G401 (cell line): ENCODE results near the gene SGSM1. TPM values are rescaled to one million over a fixed set of nuclear protein-coding genes. Genes with fewer than 3 reads are reported as not detected.

ENCODE experiments used
- DNase-seq: peaks from one replicate; pipeline ENCODE4 v3.0.0-alpha.2; 2015; ENCODE audit warnings: low spot score
- in situ Hi-C: cut with HindIII; loops from 2 replicates; pipeline ENCODE4 v1.10.0; 2016; ENCODE audit warnings: low sequenced_read_pairs, mixed read lengths
- total RNA-seq: library from RNA; depleted of rRNA; stranded (reverse); fragments of >200 nt; shearing (Covaris generic); gene quantifications from 2 replicates; pipeline ENCODE4 v1.2.3, GENCODE V29; 2014

Gene SGSM1
- total RNA-seq, 1 experiment from 2014 or later, result not detected

DNA sequence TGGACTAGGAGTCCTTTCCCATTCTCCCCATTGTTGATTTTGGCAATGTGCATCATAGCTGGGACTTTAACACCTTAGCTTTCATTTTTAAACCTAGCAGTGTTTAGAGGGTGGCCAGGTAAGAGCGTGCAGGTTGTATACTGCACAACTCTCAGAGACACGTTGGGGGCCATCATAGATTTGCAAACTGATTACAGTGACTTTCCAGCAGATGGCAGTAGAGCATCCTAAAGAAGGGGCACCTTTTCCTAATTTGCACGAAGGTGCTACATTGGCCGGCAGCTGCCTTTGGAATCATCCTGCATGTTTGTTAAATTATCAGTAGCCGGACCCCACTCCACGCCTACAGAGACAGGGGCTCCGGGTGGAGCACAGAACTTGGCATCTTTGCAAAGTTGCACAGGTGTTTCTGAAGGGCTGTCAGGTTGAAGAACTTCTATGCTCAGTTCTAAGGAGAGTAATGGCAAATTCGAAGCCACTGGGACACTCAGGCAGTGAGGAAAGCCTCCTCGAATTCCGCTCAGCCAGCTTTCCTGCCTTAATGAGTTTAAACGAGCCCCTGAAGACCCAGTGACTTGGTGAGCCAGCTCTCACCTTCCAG is 132.8 kb downstream of the SGSM1 start:
- DNase-seq, result peak; percentile 67
- in situ Hi-C loops, result loop anchor here (25.0 kb wide), 1 partner anchor 98 kb away; no protein-coding TSS in a partner anchor

- no peak for DNase-seq
- in situ Hi-C loops, result loop anchor here (25.0 kb wide), 1 partner anchor 95 kb away; no protein-coding TSS in a partner anchor
Observed at GRCh38 chr22:24942301-24942700, 136.3 kb downstream of the SGSM1 start.

DNA sequence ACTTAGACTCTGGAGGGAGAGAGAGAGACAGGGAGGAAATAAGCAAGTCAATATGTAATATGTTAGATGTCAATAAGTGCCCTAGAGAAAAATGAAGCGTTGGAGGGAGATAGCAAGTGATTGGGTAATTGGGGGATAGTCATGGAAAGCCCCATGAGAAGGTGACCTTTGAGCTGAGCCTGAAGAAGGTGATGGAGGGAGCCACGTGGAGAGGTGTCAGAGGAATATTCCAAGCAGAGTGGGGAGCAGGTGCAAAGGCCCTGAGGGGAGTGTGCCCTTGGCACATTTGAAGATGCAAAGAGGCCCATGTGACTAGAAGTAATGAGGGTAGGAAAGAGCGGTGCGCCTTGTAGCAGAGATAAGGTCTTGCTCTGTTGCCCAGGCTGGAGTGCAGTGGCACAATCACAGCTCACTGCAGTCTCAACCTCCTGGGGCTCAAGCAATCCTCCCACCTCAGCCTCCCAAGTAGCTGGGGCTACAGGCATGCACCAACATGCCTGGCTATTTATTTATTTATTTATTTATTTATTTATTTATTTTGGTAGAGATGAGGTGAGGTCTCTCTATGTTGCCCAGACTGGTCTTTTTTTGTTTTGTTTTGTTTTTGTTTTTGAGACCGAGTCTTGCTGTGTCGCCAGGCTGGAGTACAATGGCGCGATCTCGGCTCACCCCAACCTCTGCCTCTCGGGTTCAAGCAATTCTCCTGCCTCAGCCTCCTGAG is 138.4 kb downstream of the SGSM1 start:
- in situ Hi-C loops, result loop anchor here (25.0 kb wide), 1 partner anchor 93 kb away; no protein-coding TSS in a partner anchor
- no peak for DNase-seq

GRCh38 chr22:24945430-24945829 is 139.4 kb downstream of the SGSM1 start:
- DNase-seq, result no peak
- in situ Hi-C loops, result loop anchor here (25.0 kb wide), 1 partner anchor 92 kb away; no protein-coding TSS in a partner anchor

DNA sequence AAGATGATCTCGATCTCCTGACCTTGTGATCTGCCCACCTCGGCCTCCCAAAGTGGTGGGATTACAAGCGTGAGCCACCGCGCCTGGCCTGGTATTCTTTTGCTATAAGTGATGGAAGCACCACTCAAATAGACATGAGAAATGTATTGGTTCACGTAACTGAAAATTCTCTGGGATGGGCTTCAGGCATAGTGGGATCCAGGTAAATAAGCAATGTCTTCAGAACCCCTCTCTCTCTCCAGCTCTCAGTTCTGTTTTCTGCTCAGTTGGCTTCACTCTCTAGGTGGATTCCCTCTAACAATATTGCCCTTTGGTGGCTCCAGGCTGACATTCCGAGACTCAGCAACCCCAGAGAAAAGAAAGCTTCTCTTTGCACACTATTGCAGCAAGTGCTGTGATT is 141.4 kb downstream of the SGSM1 start:
- no peak for DNase-seq
- in situ Hi-C loops, result loop anchor here (25.0 kb wide), 1 partner anchor 90 kb away; no protein-coding TSS in a partner anchor

GRCh38 chr22:24947881-24948280 is 141.9 kb downstream of the SGSM1 start:
- in situ Hi-C loops, result loop anchor here (25.0 kb wide), 1 partner anchor 89 kb away; no protein-coding TSS in a partner anchor
- no peak for DNase-seq

- no peak for DNase-seq
- in situ Hi-C loops, result loop anchor here (25.0 kb wide), 1 partner anchor 89 kb away; no protein-coding TSS in a partner anchor
Observed at GRCh38 chr22:24948356-24949202, 142.6 kb downstream of the SGSM1 start.

- DNase-seq, result peak; percentile 67
- in situ Hi-C loops, result no loop called here
Observed at GRCh38 chr22:24950272-24950902, 144.4 kb downstream of the SGSM1 start.

DNA sequence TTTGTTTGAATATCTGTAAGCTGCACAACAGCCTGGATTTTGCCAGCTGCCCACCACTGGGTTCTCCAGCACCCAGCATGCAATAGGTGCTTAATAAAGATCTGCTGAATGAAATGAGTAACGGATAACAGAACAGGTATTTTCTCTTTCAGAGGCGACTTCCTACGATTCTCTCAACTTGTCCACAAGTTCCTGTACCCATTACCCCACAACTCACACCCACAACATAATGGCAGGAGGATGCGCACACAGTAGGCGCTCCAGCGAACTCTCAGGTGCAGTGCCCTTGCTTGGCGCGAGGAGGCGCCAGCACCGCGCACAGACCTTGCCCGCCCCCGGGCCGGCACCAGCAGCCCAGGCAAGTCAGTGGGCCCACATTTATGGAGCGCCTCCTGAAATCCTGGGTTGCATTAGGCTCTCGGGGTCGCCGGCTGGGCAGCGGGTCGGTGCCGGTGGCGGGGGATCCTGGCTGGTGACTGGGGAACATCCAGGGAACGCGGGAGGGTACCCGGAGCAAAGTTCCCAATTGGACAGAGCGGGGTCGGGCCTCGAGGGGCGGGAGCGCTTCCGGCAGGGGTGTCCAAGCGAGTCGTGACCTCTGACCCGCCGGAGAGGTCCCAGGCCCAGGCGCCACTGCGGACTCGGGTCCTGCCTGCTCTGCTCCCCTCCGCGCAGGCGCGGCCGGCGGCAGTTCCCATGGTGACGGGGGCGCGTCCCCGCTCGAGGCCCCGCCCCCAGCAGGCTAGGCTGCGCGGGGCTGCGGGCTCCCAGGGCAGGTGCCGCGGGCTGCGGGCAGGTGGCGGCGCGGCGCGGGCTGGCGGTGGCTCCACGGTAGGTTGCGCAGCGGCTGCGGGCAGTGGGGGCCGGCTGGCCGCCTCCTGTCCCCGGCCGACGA is 146.2 kb downstream of the SGSM1 start, which contains the start of gene KIAA1671:
Gene KIAA1671 (plus strand): TSS at position 775 of the 895 bp plus-strand sequence. CDS start 75,284 bp downstream, outside the sequence.
- DNase-seq, result peak; percentile 85
- in situ Hi-C loops, result no loop called here

DNA sequence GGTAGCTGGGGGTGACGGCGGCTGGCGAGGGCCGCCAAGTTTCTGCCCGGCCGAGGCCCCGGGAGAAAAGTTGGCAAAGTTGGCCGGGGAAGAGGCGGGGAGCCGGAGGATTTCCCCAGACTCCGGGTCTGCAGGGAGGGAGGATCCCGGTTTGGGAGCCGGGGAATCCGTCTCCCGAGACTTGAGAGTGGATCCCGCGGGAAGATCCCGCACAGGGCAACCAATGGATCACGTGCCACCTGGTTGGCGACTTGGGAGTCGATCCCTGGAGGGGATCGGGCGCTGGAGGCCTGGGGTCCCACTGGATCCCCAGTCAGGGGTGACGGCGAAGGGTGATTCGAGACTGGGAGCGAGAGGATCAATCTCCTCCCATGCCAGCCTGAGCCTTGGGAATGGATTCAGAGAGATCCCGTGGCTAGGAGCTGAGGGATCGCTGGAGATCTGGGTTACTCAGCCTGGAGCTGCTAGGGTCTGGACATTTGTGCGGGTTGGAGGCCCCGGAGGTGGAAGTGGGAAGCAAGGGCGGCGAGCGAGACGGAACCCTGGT is 146.9 kb downstream of the SGSM1 start:
- peak; percentile 52 for DNase-seq
- in situ Hi-C loops, result no loop called here

GRCh38 chr22:24953384-24954113 is 147.5 kb downstream of the SGSM1 start:
- in situ Hi-C loops, result no loop called here
- no peak for DNase-seq

DNA sequence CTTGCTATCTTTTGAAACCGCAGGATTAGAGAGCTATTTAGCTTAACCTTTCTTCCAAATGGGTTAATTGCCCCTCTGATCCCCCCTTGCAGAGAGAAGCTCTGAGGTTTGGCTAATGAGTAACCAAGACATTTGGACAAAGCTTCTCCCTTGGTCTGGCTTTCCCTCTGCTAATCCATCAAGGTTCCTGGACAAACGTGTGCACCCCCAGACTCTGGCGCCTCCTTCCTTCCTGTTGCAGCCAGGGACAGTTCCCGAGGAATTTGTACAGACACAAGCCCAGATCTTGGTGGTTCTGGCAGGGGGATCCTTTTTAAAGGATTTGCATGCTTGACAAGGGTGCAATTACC is 148.1 kb downstream of the SGSM1 start:
- no peak for DNase-seq
- in situ Hi-C loops, result no loop called here

GRCh38 chr22:24954856-24955255 is 148.8 kb downstream of the SGSM1 start:
- in situ Hi-C loops, result no loop called here
- no peak for DNase-seq

DNA sequence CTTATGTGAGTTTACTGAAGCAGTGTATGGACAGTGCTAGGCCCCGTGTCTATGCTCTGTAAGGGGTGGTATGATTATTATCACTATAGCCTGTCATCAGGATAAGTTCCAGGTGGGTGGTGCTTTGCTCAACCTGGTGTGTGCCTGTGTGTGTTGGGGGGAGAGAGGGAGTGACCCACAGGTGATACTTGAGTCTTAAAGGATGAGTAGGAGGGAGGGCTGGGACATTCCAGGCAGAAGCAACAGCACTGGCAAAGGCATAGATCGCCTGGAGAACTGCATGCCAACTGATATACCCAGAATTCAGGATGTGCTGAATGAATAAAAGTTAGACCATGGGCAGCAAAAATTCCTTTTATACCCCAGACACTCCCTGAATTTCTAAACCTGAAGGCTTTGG is 151.0 kb downstream of the SGSM1 start:
- DNase-seq, result no peak
- in situ Hi-C loops, result no loop called here

- in situ Hi-C loops, result no loop called here
- no peak for DNase-seq
Observed at GRCh38 chr22:24961217-24961844, 155.3 kb downstream of the SGSM1 start.

- DNase-seq, result no peak
- in situ Hi-C loops, result no loop called here
Observed at GRCh38 chr22:24962094-24962493, 156.1 kb downstream of the SGSM1 start.

GRCh38 chr22:24962835-24963234 is 156.8 kb downstream of the SGSM1 start:
- DNase-seq, result no peak
- in situ Hi-C loops, result no loop called here
